HEK293 (cell line): Measurements from ENCODE around the gene CHD2.

Source experiments
- CTCF ChIA-PET: fragments of 350-600 bp; formaldehyde crosslinking; extraction: SDS; loops from one replicate; lab custom pipeline; 2021; ENCODE audit warnings: antibody characterized with exemption; lab: Yijun Ruan, JAX
- POLR2A ChIA-PET: fragments of 300-600 bp; formaldehyde crosslinking; extraction: SDS; loops from one replicate; lab custom pipeline; 2020; ENCODE audit warnings: antibody characterized with exemption, inconsistent platforms; lab: Yijun Ruan, JAX
- H3K27ac ChIP-seq: fragments of 200-500 bp; sonication (Bioruptor generic); 2 replicates; pipeline ENCODE4 v1.5.1; 2014; ENCODE audit warnings: low read depth, low read length, control low read depth, inconsistent platforms; ENCODE audit errors: extremely low read depth
- H3K36me3 ChIP-seq, 2 experiments: fragments of 200-500 bp in 1 of 2; sonication (Bioruptor generic) in 1 of 2; 1 replicate in 1 of 2; 2 replicates in 1 of 2; pipeline ENCODE4 v1.5.1; 2014 to 2017; ENCODE audit warnings: inconsistent platforms in 2 of 2, low read length in 2 of 2; ENCODE audit not compliant: control insufficient read depth in 2 of 2, insufficient read depth in 1 of 2
- H3K4me1 ChIP-seq: fragments of 200-500 bp; sonication (Bioruptor generic); 2 replicates; pipeline ENCODE4 v1.5.1; 2014; ENCODE audit warnings: mild to moderate bottlenecking, low read length, inconsistent platforms; ENCODE audit not compliant: control insufficient read depth, insufficient read depth
- H3K4me3 ChIP-seq: 2 replicates; pipeline ENCODE4 v1.5.1; 2011; ENCODE audit warnings: low read depth, mild to moderate bottlenecking, control low read depth, low read length, moderate library complexity
- H3K9me3 ChIP-seq: fragments of 200-500 bp; sonication (Bioruptor generic); 2 replicates; pipeline ENCODE4 v1.5.1; 2014; ENCODE audit warnings: low read depth, low read length, inconsistent platforms; ENCODE audit not compliant: control insufficient read depth, insufficient read depth
- BCL11B ChIP-seq: fragments of 450-650 bp; formaldehyde crosslinking; IDR thresholded peaks from 2 replicates; pipeline ENCODE4 v1.5.1; 2016; ENCODE audit warnings: low read depth, missing biosample characterization, missing genetic modification characterization
- GLIS1 ChIP-seq: fragments of 450-650 bp; formaldehyde crosslinking; IDR thresholded peaks from 2 replicates; pipeline ENCODE4 v1.5.1; 2016; ENCODE audit warnings: missing biosample characterization, missing genetic modification characterization
- KLF9 ChIP-seq: fragments of 450-650 bp; formaldehyde crosslinking; IDR thresholded peaks from 2 replicates; pipeline ENCODE4 v1.5.1; 2016; ENCODE audit warnings: missing biosample characterization, missing genetic modification characterization, low read depth
- MEIS1 ChIP-seq: sonication (generic); formaldehyde crosslinking; IDR thresholded peaks from 2 replicates; pipeline ENCODE4 v1.8.1; 2022; ENCODE audit warnings: missing genetic modification reagents, mild to moderate bottlenecking, borderline replicate concordance
- MYNN ChIP-seq: fragments of 450-650 bp; formaldehyde crosslinking; IDR thresholded peaks from 2 replicates; pipeline ENCODE4 v1.5.1; 2016; ENCODE audit warnings: missing biosample characterization, missing genetic modification characterization, borderline replicate concordance
- PRDM4 ChIP-seq: fragments of 450-650 bp; formaldehyde crosslinking; IDR thresholded peaks from 2 replicates; pipeline ENCODE4 v1.5.1; 2017; ENCODE audit warnings: missing biosample characterization, missing genetic modification characterization
- SALL2 ChIP-seq: fragments of 450-650 bp; formaldehyde crosslinking; IDR thresholded peaks from 2 replicates; pipeline ENCODE4 v1.5.0; 2017; ENCODE audit warnings: missing biosample characterization, mild to moderate bottlenecking, missing genetic modification characterization, borderline replicate concordance
- SCRT2 ChIP-seq: fragments of 450-650 bp; formaldehyde crosslinking; IDR thresholded peaks from 2 replicates; pipeline ENCODE4 v1.5.1; 2016; ENCODE audit warnings: missing biosample characterization, missing genetic modification characterization
- WT1 ChIP-seq: fragments of 450-650 bp; formaldehyde crosslinking; IDR thresholded peaks from 2 replicates; pipeline ENCODE4 v1.5.1; 2016; ENCODE audit warnings: missing biosample characterization, missing genetic modification characterization
- YY2 ChIP-seq: fragments of 450-650 bp; formaldehyde crosslinking; IDR thresholded peaks from 2 replicates; pipeline ENCODE4 v1.5.1; 2016; ENCODE audit warnings: missing biosample characterization, missing genetic modification characterization
- ZFP41 ChIP-seq: fragments of 450-650 bp; formaldehyde crosslinking; IDR thresholded peaks from 2 replicates; pipeline ENCODE4 v1.5.1; 2016; ENCODE audit warnings: missing biosample characterization, missing genetic modification characterization, borderline replicate concordance
- ZNF10 ChIP-seq: fragments of 450-650 bp; formaldehyde crosslinking; IDR thresholded peaks from 2 replicates; pipeline ENCODE4 v1.5.1; 2017; ENCODE audit warnings: missing biosample characterization, missing genetic modification characterization
- ZNF132 ChIP-seq: fragments of 450-650 bp; formaldehyde crosslinking; IDR thresholded peaks from 2 replicates; pipeline ENCODE4 v1.5.1; 2017; ENCODE audit warnings: missing biosample characterization, missing genetic modification characterization, borderline replicate concordance
- ZNF146 ChIP-seq: fragments of 450-650 bp; formaldehyde crosslinking; IDR thresholded peaks from 2 replicates; pipeline ENCODE4 v1.5.1; 2016; ENCODE audit warnings: missing biosample characterization, missing genetic modification characterization
- ZNF37A ChIP-seq: fragments of 450-650 bp; IDR thresholded peaks from 2 replicates; pipeline ENCODE4 v1.5.1; 2018; ENCODE audit warnings: missing biosample characterization, missing genetic modification characterization
- ZNF521 ChIP-seq: fragments of 450-650 bp; formaldehyde crosslinking; IDR thresholded peaks from 2 replicates; pipeline ENCODE4 v1.5.1; 2017; ENCODE audit warnings: missing biosample characterization, mild to moderate bottlenecking, missing genetic modification characterization
- ZNF600 ChIP-seq: fragments of 450-650 bp; formaldehyde crosslinking; IDR thresholded peaks from 2 replicates; pipeline ENCODE4 v1.5.1; 2016; ENCODE audit warnings: missing biosample characterization, missing genetic modification characterization
- ZNF658 ChIP-seq: fragments of 450-650 bp; formaldehyde crosslinking; IDR thresholded peaks from 2 replicates; pipeline ENCODE4; 2016; ENCODE audit warnings: missing biosample characterization, missing genetic modification characterization
- ZNF670 ChIP-seq: fragments of 450-650 bp; formaldehyde crosslinking; IDR thresholded peaks from 2 replicates; pipeline ENCODE4 v1.5.1; 2016; ENCODE audit warnings: missing biosample characterization, missing genetic modification characterization, low read depth
- TF ChIP-seq, protein P1 (sequence below): fragments of 450-650 bp; formaldehyde crosslinking; IDR thresholded peaks from 2 replicates; pipeline ENCODE4 v1.5.1; 2017; ENCODE audit warnings: missing biosample characterization, missing genetic modification characterization
- TF ChIP-seq, protein P2 (sequence below): fragments of 450-650 bp; formaldehyde crosslinking; IDR thresholded peaks from 2 replicates; pipeline ENCODE4 v1.5.1; 2016; ENCODE audit warnings: missing biosample characterization, missing genetic modification characterization

CHD2 gene

DNA sequence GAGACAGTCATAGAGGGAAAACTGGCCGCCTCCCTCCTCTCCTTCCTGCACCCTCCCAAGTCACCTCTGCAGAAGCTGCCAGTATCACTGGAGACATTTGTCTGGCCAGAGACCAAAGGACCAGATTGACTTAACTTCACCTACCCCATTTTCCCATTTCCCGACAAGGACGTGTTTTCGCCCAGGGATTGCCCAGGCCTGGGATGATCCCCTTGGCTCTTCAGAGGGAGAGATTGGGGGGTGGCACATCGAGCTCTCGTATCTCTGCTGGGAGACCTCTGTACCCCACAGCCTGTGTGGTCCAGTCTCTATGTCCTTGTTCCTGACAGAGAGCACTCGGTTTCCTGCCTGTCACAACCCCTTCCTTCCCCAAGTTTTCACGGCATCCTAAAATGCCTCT lies 157.5 kb downstream of the CHD2 start:
- Histone ChIP-seq H3K36me3 (peaks cover 0 to 8% of the 10 kb centered on the region in 2 experiments; a peak in 2 of 3 replicates), H3K9me3 (no peaks in the 10 kb centered on the region), H3K4me3 (no peak overlapping the region), H3K4me1 (peaks cover 8% of the 10 kb centered on the region), H3K27ac (no peak overlapping the region)
- POLR2A ChIA-PET: no interaction called here
- CTCF ChIA-PET: interaction anchor here (1.0 to 1.4 kb wide), 3 partner anchors 16 to 27 kb away, joined by 3 to 4 read pairs (median 3); no protein-coding TSS in a partner anchor
- TF ChIP-seq ZNF521 (no peak), BCL11B (no peak), ZNF658 (tag by site-specific recombination) (no peak), WT1 (tag by site-specific recombination) (no peak), ZFP41 (tag by site-specific recombination) (no peak), ZNF670 (no peak), SALL2 (tag by site-specific recombination) (no peak), ZNF10 (tag by site-specific recombination) (no peak), ZNF132 (tag by site-specific recombination) (no peak), MYNN (no peak), ZNF146 (tag by site-specific recombination) (no peak), ZNF37A (tag by site-specific recombination) (no peak), MEIS1 (no peak), KLF9 (tag by site-specific recombination) (no peak), YY2 (tag by site-specific recombination) (no peak), PRDM4 (no peak), GLIS1 (tag by site-specific recombination) (no peak)
- TF ChIP-seq, protein P1, sequence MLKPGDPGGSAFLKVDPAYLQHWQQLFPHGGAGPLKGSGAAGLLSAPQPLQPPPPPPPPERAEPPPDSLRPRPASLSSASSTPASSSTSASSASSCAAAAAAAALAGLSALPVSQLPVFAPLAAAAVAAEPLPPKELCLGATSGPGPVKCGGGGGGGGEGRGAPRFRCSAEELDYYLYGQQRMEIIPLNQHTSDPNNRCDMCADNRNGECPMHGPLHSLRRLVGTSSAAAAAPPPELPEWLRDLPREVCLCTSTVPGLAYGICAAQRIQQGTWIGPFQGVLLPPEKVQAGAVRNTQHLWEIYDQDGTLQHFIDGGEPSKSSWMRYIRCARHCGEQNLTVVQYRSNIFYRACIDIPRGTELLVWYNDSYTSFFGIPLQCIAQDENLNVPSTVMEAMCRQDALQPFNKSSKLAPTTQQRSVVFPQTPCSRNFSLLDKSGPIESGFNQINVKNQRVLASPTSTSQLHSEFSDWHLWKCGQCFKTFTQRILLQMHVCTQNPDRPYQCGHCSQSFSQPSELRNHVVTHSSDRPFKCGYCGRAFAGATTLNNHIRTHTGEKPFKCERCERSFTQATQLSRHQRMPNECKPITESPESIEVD: no peak
- TF ChIP-seq, protein P2, sequence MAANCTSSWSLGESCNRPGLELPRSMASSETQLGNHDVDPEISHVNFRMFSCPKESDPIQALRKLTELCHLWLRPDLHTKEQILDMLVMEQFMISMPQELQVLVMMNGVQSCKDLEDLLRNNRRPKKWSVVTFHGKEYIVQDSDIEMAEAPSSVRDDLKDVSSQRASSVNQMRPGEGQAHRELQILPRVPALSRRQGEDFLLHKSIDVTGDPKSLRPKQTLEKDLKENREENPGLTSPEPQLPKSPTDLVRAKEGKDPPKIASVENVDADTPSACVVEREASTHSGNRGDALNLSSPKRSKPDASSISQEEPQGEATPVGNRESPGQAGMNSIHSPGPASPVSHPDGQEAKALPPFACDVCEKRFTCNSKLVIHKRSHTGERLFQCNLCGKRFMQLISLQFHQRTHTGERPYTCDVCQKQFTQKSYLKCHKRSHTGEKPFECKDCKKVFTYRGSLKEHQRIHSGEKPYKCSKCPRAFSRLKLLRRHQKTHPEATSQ (tag by site-specific recombination): no peak
- TF ChIP-seq, all 188 proteins: peak for 0

GRCh38 chr15:93058128-93058527 lies 158.0 kb downstream of the CHD2 start:
- Histone ChIP-seq H3K4me3 (no peak overlapping the region), H3K9me3 (no peaks in the 10 kb centered on the region), H3K27ac (no peak overlapping the region), H3K4me1 (peaks cover 9% of the 10 kb centered on the region)
- CTCF ChIA-PET: interaction anchor here (1.0 to 1.4 kb wide), 3 partner anchors 16 to 28 kb away, joined by 3 to 4 read pairs (median 3); no protein-coding TSS in a partner anchor
- TF ChIP-seq SCRT2: peak; percentile 75
- no peak for TF ChIP-seq ZNF600 (tag by site-specific recombination)
- TF ChIP-seq, all 188 proteins: peak for 1
- POLR2A ChIA-PET: no interaction called here
- peaks cover 0 to 8% of the 10 kb centered on the region in 2 experiments; a peak in 2 of 3 replicates for H3K36me3 ChIP-seq
